Spleen (tissue), 11 donors: ENCODE results near the gene AMER1. TPM values are rescaled to one million over a fixed set of nuclear protein-coding genes. Genes with fewer than 3 reads are reported as not detected.

Experiments
- DNase-seq: peaks from one replicate; pipeline ENCODE4 v3.0.0-alpha.2; 2020
- H3K27ac ChIP-seq, 8 donors: fragments of 200-600 bp; sonication (generic) in 7 of 8; 1 replicate in 4 of 8; 2 replicates in 4 of 8; pipeline versions ENCODE4 v1.5.0 to v1.8.0; 2016 to 2021; ENCODE audit warnings: inconsistent platforms in 4 of 8, mild to moderate bottlenecking in 4 of 8, moderate library complexity in 1 of 8
- H3K27me3 ChIP-seq, 7 donors: fragments of 200-600 bp; sonication (generic) in 6 of 7; replicated peaks in 1 of 7; 1 replicate in 4 of 7; 2 replicates in 3 of 7; pipeline versions ENCODE4 v1.5.0 to v1.8.0; 2016 to 2021; ENCODE audit warnings: inconsistent platforms in 3 of 7, mild to moderate bottlenecking in 1 of 7
- H3K36me3 ChIP-seq, 6 donors: fragments of 200-600 bp; sonication (generic) in 5 of 6; 1 replicate in 4 of 6; 2 replicates in 2 of 6; pipeline versions ENCODE4 v1.5.0 to v1.8.0; 2016 to 2021; ENCODE audit warnings: inconsistent platforms in 2 of 6
- H3K4me1 ChIP-seq, 6 donors: fragments of 200-600 bp; sonication (generic) in 5 of 6; 1 replicate in 3 of 6; 2 replicates in 3 of 6; pipeline versions ENCODE4 v1.5.0 to v1.8.0; 2016 to 2021; ENCODE audit warnings: inconsistent platforms in 3 of 6
- H3K4me3 ChIP-seq, 8 donors: fragments of 200-600 bp; sonication (generic) in 7 of 8; 1 replicate in 4 of 8; 2 replicates in 4 of 8; pipeline versions ENCODE4 v1.5.0 to v1.8.0; 2016 to 2021; ENCODE audit warnings: inconsistent platforms in 4 of 8, mild to moderate bottlenecking in 4 of 8, moderate library complexity in 2 of 8
- H3K9me3 ChIP-seq, 8 donors: fragments of 200-600 bp; sonication (generic) in 7 of 8; 1 replicate in 4 of 8; 2 replicates in 4 of 8; pipeline versions ENCODE4 v1.5.0 to v1.8.0; 2016 to 2021; ENCODE audit warnings: inconsistent platforms in 4 of 8
- POLR2A ChIP-seq, 3 donors: fragments of 450-650 bp; IDR thresholded peaks; one replicate each; pipeline ENCODE4 v1.5.1; 2017; ENCODE audit warnings: antibody characterized with exemption in 3 of 3, mild to moderate bottlenecking in 1 of 3
- POLR2AphosphoS5 ChIP-seq, 3 donors: sonication (generic); formaldehyde crosslinking; IDR thresholded peaks; one replicate each; pipeline ENCODE4 v1.5.1; 2017; ENCODE audit warnings: antibody characterized with exemption in 3 of 3
- WGBS, 5 donors: extraction: QIAGEN DNeasy Blood & Tissue Kit in 3 of 5; methylation state at CpG; one replicate each; pipeline versions ENCODE4 v1.1.5 to v1.1.7; 2013 to 2018; 5-methylcytosine and 5-hydroxymethylcytosine counted together
- intact Hi-C: fragments of 100-400 bp; cut with DNase I; formaldehyde crosslinking; loops from one replicate; pipeline ENCODE4 v1.15.0; 2023; ENCODE audit warnings: low total_unique reads
- polyA plus RNA-seq, 3 donors: library from polyadenylated mRNA; stranded (reverse); fragments of 200-250 nt; gene quantifications; one replicate each; pipeline ENCODE4 v1.2.1, GENCODE V29; 2013
- total RNA-seq, 7 donors: library from RNA; depleted of rRNA in 3 of 7; stranded (reverse); fragments of >200 nt in 3 of 7; fragmentation: NEBNext Ultra II Directional in 4 of 7; extraction: Animal tissue kit (Norgen Biotek cat#: 25700) in 4 of 7; gene quantifications; one replicate each; pipeline versions ENCODE4 v1.1.0 to v1.2.1, GENCODE V29; 2016 to 2021
- TF ChIP-seq, protein P1 (sequence below), 11 experiments: fragments of 200-600 bp in 7 of 11; fragments of 450-650 bp in 4 of 11; sonication (generic) in 4 of 11; IDR thresholded peaks in 8 of 11; conservative IDR thresholded peaks in 3 of 11; 1 replicate in 7 of 11; 2 replicates in 4 of 11; pipeline versions ENCODE4 v1.4.0 to v1.8.0; 2016 to 2021; ENCODE audit warnings: antibody characterized with exemption in 11 of 11, inconsistent platforms in 4 of 11, mild to moderate bottlenecking in 1 of 11
- donor health status: healthy with polysubstance abuse.
- donor health status: DM: no; HTN: no; CAD: no; lungs with moderate emphysema.
- donor health status: DM: no; HTN: no; CAD: no.
- donor health status: Bipolar disorder and iron deficiency.
- donor health status: healthy.
- donor health status: DM: no; HTN: no; CAD: no.
- donor health status: DM: yes; HTN: yes; CAD: no.

Gene AMER1
- total and polyA plus RNA-seq, 10 donors = 0.50 to 6.4 (median 4.5) TPM

DNA sequence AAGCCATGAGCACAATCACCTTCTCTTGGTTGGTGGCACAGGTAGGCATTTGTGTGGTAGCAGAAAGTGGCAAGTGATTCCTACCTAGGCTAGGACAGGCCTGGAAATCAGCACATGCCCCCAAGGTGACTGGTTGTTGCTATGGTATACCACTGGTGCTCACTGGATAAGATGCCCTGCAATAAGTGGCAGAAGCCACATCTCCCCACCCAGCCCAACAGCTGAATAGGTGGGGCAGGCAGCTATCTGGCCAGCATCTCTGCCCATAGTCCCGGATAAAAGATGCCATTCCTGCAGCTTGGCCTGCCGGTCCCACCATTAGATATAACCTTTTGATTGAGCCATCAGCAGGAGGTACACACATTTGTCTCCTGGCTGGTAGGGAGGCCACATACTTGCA, 21.1 kb downstream of the AMER1 start:
- TF ChIP-seq POLR2AphosphoS5 (IDR thresholded peaks at IDR 0.05) = no peak
- TF ChIP-seq POLR2A (IDR thresholded peaks at IDR 0.05) = no peak
- TF ChIP-seq, protein P1, sequence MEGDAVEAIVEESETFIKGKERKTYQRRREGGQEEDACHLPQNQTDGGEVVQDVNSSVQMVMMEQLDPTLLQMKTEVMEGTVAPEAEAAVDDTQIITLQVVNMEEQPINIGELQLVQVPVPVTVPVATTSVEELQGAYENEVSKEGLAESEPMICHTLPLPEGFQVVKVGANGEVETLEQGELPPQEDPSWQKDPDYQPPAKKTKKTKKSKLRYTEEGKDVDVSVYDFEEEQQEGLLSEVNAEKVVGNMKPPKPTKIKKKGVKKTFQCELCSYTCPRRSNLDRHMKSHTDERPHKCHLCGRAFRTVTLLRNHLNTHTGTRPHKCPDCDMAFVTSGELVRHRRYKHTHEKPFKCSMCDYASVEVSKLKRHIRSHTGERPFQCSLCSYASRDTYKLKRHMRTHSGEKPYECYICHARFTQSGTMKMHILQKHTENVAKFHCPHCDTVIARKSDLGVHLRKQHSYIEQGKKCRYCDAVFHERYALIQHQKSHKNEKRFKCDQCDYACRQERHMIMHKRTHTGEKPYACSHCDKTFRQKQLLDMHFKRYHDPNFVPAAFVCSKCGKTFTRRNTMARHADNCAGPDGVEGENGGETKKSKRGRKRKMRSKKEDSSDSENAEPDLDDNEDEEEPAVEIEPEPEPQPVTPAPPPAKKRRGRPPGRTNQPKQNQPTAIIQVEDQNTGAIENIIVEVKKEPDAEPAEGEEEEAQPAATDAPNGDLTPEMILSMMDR (IDR thresholded peaks at IDR 0.05 in 8 of 11, conservative IDR thresholded peaks at IDR 0.05 in 3 of 11) = no peak
- Histone ChIP-seq H3K4me1 (no peaks in the 10 kb centered on the region), H3K9me3 (no peaks in the 10 kb centered on the region), H3K27ac (no peak overlapping the region), H3K4me3 (no peak overlapping the region), H3K36me3 (peaks cover 0 to 8% (median 0%) of the 10 kb centered on the region in 6 donors), H3K27me3 (no peaks in the 10 kb centered on the region)
- peak; percentile 35 for DNase-seq
- WGBS, 5 donors = 83 to 96% (median 91%) methylated on average over 2 of the region's 2 CpGs; no CpG with 5 or more reads in 1 of the 5 donors
- intact Hi-C loops = no loop called here

DNA sequence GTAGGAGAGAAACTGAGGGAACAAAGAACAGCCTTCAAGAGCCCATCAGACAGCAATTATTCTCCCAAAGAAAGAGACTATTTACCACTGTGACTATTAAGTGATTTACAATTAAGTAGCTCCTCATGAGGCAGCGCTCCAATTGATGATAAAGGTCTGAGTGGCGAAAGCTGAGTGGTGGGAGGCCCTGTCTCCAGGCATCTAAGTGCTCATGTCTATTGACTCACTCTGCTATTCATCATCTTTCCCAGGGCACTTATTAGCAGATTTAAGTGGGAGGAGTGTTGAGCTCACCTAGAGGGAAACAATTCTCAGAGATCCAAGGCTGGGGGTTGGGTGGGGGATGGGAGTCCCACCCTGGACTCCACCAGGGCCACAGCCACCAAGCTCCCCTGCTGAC, 23.3 kb downstream of the AMER1 start:
- peaks cover 0 to under 1% (median 0%) of the 10 kb centered on the region in 6 donors for H3K36me3 ChIP-seq
- no peak for DNase-seq
- no peaks in the 10 kb centered on the region for H3K27me3 ChIP-seq
- H3K4me3 ChIP-seq = no peak overlapping the region
- H3K4me1 ChIP-seq = no peaks in the 10 kb centered on the region
- intact Hi-C loops = no loop called here
- WGBS, 5 donors = 72 to 100% (median 82%) methylated on average over 2 of the region's 2 CpGs
- H3K27ac ChIP-seq = no peak overlapping the region
- H3K9me3 ChIP-seq = no peaks in the 10 kb centered on the region
- TF ChIP-seq, protein P1 (IDR thresholded peaks at IDR 0.05 in 8 of 11, conservative IDR thresholded peaks at IDR 0.05 in 3 of 11) = no peak
- TF ChIP-seq POLR2A (IDR thresholded peaks at IDR 0.05) = no peak
- TF ChIP-seq POLR2AphosphoS5 (IDR thresholded peaks at IDR 0.05) = no peak

DNA sequence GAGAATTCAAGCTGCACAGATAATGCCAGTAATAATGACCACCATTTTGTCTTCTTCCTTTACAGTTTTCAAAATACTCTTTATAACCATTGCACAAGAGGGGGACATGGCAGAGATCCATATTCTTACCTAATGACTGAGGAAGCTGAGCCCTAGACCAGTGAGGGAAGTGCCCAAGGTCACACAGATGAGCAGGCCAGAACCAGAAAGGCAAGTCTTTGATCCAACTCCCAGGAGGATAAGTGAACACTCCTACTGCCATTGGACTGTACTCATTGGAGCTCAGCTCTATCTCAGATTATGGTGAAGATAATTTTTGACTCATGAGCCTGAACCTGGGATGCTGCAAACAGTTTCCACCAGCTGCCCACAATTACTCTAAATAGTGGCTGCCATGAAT, 28.6 kb downstream of the AMER1 start:
- TF ChIP-seq POLR2A (IDR thresholded peaks at IDR 0.05) (no peak), POLR2AphosphoS5 (IDR thresholded peaks at IDR 0.05) (no peak)
- TF ChIP-seq, protein P1 (IDR thresholded peaks at IDR 0.05 in 8 of 11, conservative IDR thresholded peaks at IDR 0.05 in 3 of 11) = no peak
- intact Hi-C loops = no loop called here
- Histone ChIP-seq H3K27me3 (no peaks in the 10 kb centered on the region), H3K4me1 (no peaks in the 10 kb centered on the region), H3K27ac (no peak overlapping the region), H3K36me3 (no peaks in the 10 kb centered on the region), H3K9me3 (no peaks in the 10 kb centered on the region), H3K4me3 (no peak overlapping the region)
- no peak for DNase-seq

- H3K36me3 ChIP-seq = no peaks in the 10 kb centered on the region
- no peak overlapping the region for H3K4me3 ChIP-seq
- no peak for TF ChIP-seq POLR2A (IDR thresholded peaks at IDR 0.05)
- TF ChIP-seq, protein P1 (IDR thresholded peaks at IDR 0.05 in 8 of 11, conservative IDR thresholded peaks at IDR 0.05 in 3 of 11) = no peak
- no peaks in the 10 kb centered on the region for H3K9me3 ChIP-seq
- H3K27me3 ChIP-seq = no peaks in the 10 kb centered on the region
- no peak for DNase-seq
- no peak overlapping the region for H3K27ac ChIP-seq
- intact Hi-C loops = no loop called here
- no peaks in the 10 kb centered on the region for H3K4me1 ChIP-seq
- 43 to 83% (median 74%) methylated on average over 1 of the region's 1 CpG for WGBS, 5 donors
Measured at GRCh38 chrX:64169988-64170387, 35.5 kb downstream of the AMER1 start.
